WI38 (cell line): ENCODE measurements around the gene TERC.

ENCODE experiments used
- H3K4me3 ChIP-seq: 2 replicates; pipeline ENCODE4 v1.5.1; 2011; ENCODE audit warnings: low read depth, mild to moderate bottlenecking, control low read depth, low read length
- CTCF ChIP-seq: IDR thresholded peaks from 2 replicates; pipeline ENCODE4 v1.5.1; 2012; ENCODE audit warnings: low read depth, mild to moderate bottlenecking, control low read depth, low read length

TERC gene

GRCh38 chr3:169780742-169781141 lies 15.9 kb upstream of the TERC start:
- no peak for TF ChIP-seq CTCF
- no peak overlapping the region for H3K4me3 ChIP-seq

GRCh38 chr3:169777822-169778221 lies 13.0 kb upstream of the TERC start:
- no peak overlapping the region for H3K4me3 ChIP-seq
- no peak for TF ChIP-seq CTCF

GRCh38 chr3:169774186-169774585 lies 9.3 kb upstream of the TERC start:
- H3K4me3 ChIP-seq = peak overlapping the region; percentile 71
- no peak for TF ChIP-seq CTCF

GRCh38 chr3:169772897-169773816 lies 8.3 kb upstream of the TERC start, which contains the start of gene MYNN:
TSS of gene MYNN (plus strand) at chr3:169773396. CDS start at chr3:169774296, 900 bp downstream.
- 0 out of 2 replicates have a peak, but pooled peaks have one; percentile 6 for TF ChIP-seq CTCF

GRCh38 chr3:169772305-169772896 lies 7.5 kb upstream of the TERC start:
- H3K4me3 ChIP-seq = peak overlapping the region; percentile 71
- TF ChIP-seq CTCF = no peak

More at GRCh38 chr3:169772897-169773816, 8.3 kb upstream of the TERC start, which contains the start of gene MYNN:
- peak within 1 kb of the TSS; percentile 71 for H3K4me3 ChIP-seq

- peak overlapping the region; percentile 76 for H3K4me3 ChIP-seq
- no peak for TF ChIP-seq CTCF
These were observed 6.8 kb upstream of the TERC start for GRCh38 chr3:169771497-169772304.
